Fibroblast of skin of left biceps (primary cell): ENCODE results near the gene PLXNB2.

ENCODE experiments used
- DNase-seq, 2 experiments: peaks; one replicate each; pipeline ENCODE4 v3.0.0-alpha.2; 2013; ENCODE audit warnings: low read depth in 2 of 2

The PLXNB2 gene

GRCh38 chr22:50227579-50228215, 79.7 kb downstream of the PLXNB2 start:
- no peak for DNase-seq

GRCh38 chr22:50226875-50227165, 80.6 kb downstream of the PLXNB2 start:
- no peak for DNase-seq

- DNase-seq, result no peak
Measured at GRCh38 chr22:50226063-50226874, 81.2 kb downstream of the PLXNB2 start.

DNA sequence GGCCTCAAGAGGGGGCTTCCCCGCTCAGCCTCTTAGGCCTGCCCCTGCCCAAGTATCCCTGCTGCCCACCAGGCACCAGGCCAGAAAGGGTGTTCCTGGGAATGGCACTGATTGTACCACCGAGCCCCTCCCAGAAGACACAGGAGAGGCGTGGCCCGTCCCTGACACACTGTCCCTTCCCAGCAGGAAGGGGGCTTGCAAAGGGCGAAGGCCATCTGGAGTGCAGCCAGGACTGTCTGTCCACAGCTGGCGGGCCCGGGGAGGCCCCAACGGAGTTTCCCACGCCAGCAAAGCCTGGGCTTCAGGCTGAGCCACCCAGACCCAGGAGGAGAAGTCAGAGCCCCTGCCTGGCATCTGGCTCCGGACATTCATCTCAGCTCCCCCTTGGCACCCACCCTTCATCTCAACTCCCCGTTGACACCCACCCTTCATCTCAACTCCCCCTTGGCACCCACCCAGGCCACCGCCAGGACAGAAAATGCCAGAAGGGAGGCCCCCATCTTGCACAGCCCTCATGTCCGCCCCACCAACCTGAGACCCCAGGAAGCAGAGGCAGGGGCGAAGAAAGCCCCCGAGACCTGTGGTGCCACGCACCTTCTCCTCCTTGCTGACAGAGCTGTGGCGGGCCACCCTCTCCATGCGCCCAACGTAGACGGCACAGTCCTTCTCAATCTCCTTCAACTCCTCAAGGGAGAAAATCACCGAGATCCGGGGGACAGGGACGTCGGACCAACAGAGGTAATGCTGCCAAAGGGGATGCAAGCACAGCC, 82.1 kb downstream of the PLXNB2 start:
- no peak for DNase-seq
